RPMI8226 (cell line): ENCODE results near the gene ME1.
A peak's percentile ranks its signal among the peaks of the same experiment; 100 is the strongest.
"Not testable (repeated sequence)": the region's sequence is repeated elsewhere in the genome, so short reads cannot be mapped to it uniquely, and the experiment has no call there.

Experiments
- DNase-seq: peaks from one replicate; pipeline ENCODE4 v3.0.0-alpha.2; 2015

The ME1 gene

DNA sequence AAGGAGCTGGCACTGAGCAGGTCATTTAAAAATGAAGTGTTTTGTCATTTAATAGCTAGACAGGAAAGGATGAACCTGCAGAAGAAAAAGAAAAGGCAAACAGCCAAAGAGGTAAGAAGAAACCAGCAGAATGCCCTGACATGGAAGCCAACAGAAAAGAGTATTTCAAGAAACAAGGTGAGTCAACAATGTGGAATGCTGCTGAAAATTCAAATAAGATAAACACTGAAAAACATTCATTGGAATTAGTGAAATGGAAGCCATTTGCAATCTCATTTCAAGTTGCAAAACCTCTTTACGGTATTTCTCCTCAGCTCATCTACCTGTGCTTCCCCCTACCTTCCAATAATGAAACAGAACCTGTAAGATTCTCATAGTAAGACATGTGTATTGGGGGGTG is 178.1 kb downstream of the ME1 start:
- DNase-seq = no peak

DNA sequence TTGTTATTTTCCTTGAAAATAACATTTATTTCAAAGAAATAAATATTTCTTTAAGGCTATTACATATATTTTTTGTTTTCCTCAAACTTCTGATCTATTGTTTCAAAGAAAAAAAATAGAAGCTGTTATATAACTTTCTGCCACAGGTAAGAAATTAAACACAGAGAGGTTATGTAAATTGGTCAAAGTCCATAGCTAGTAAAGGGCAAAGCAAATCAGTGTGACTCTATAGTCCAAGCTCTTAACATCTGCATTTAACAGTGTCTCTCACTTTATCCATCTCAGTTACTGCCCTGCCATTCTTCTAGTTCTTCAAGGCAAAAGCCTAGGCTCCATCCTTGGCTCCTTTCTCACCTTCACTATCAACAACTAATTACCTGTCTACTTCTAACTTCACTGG is 180.6 kb downstream of the ME1 start:
- DNase-seq = no peak

DNA sequence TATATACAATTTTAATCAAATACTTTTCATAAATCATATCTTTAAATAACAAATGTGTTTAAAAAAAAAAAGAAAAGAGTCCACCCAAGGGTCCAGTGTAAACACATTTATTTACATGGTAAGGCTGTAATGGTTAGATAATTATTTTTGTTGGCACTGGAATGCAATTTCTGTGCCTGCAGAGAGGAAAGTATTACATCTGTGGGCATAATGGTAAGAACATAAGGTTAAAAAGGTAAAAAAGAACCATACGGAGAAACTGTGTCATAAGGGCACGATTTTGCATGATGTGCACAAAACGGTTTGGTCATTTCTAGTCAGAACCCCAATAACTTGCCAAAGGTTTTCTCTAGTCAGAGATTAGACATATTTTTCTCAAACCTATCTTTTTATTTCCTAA is 183.4 kb downstream of the ME1 start:
- no peak for DNase-seq

DNA sequence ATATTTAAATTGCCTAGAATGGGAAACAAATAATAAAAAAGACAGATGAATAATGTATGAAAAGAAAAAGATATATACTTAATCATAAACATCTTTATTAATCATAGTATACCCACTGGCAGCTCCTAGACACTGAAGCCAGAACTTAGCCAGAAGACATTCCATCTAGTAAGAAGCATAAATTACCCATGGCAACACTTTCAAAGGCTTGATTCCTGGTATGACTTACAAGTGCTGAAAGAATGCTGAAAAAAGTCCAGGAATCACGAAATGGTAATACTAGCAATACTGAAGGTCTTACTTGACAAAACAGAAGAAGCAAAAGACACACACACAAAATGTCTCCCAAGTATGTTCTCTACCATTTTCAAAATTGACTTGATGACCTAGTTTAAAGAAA is 199.7 kb downstream of the ME1 start:
- no peak for DNase-seq

DNA sequence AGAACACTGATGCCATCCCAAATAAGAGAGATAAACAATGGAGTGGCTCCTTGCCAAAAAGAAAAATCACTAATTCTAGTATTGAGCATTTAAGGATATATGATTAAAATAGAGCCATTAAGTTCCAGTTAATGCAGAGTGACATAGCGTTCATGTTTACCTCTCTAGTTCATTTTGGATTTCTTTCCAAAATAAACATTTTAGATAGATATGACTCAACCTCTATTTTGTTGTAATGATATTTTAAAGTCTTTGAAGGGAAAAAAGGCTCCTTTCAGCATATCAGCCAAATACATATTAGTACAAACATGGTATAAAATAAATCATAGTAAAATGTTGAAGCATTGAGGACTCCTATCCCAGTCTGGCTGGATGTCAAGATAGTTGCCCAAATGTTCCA is 204.3 kb downstream of the ME1 start:
- DNase-seq = no peak

DNA sequence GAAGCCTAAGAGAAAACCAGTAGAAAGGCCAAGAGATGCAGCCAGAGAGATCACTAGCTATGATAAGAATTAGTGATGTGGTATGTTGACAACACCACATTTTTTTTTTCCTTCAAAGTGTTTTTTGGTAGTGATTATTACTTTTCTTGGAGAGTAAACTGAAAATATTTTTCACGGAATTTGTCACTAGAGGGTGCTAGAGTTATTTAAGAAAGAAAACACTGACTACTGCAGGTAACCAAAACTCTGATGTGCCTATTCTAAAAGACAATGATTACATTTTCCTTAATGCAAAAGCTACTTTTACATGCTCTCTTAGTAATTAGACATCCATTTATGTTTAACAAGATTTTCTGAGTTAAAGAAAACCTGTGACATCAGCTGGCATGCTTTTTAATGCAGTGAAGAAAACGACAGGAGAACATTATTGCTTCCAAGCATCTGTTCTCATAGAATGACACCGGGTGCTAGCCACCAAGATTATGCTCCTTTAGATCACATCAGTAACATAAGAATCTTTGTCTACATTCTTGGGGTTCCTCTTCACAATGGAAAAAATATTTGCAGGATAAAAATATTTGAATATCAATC is 208.9 kb downstream of the ME1 start:
- DNase-seq = peak; percentile 2

DNA sequence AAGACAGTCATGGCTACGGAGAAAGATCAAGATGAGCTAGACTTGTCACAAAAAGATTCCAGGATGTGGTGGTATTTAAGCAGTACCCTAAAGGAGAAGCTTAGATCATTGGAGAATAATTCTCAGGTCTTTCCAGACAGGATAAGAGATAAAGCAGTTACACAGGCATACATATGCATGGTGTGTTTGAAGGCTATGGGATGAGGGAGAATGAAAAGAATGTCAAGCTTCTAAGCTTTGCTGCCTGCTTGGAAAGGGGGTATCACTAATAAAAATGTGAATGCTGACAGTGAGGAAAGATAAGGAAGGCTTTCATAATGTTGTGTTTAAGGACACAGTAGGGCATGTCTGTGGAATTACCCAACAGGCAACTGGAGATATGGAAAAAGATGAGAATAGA is 209.6 kb downstream of the ME1 start:
- DNase-seq = no peak

DNA sequence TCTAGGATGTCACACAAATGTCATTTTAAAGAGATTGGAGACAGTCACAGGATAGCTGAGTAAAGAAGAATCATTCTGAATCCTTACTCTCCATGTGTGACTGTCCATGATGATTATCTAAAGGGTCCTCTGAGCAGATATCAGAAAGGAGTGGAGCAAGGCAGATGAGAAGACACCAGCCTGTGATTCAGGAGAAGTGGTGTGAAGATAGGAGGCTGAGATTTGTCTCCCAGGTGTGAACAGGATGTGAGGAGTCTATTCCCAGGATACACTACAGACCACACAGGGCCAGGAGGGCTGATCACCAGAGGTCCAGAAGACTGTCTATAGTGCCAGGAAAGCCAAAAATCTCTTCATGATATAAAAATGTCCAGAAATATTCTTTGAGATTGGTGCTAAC is 210.7 kb downstream of the ME1 start:
- no peak for DNase-seq

DNA sequence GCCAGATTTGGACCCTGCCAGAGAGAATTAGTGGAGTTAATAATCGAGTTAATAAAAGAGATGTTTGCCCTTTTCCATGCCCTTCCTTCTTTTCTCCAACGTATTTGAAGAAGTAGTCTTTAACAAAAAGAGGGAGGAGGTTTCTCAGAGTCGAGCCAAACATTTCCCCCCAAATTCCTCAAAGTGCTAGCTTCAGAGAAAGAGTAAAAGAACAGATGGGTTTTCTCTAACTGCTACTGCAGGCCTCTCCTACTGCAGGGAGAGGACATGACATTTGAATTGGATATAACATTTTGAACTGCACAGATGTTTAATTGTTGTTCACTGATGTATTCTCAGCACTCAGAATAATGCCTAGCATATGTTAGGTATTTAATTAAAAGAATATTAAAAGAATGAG is 212.2 kb downstream of the ME1 start:
- no peak for DNase-seq

DNA sequence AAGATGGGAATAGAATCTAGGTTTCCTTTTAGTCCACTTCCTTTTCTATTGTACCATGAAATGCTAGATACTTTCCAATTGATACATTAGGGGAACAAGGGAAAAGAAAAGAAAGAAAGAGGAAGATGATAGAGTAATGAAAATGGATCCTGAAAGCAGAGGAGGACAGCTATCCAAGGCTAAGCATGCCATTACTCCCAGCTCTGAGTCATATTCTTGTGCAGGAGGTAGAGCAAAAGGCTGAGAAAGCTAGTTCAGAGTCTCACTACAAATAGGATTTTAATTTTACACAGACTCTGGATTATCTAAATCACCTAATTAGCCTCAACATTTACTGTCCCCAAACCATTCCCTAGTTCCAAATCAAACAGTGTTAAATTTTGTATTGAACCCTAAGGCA is 214.0 kb downstream of the ME1 start:
- DNase-seq = no peak

DNA sequence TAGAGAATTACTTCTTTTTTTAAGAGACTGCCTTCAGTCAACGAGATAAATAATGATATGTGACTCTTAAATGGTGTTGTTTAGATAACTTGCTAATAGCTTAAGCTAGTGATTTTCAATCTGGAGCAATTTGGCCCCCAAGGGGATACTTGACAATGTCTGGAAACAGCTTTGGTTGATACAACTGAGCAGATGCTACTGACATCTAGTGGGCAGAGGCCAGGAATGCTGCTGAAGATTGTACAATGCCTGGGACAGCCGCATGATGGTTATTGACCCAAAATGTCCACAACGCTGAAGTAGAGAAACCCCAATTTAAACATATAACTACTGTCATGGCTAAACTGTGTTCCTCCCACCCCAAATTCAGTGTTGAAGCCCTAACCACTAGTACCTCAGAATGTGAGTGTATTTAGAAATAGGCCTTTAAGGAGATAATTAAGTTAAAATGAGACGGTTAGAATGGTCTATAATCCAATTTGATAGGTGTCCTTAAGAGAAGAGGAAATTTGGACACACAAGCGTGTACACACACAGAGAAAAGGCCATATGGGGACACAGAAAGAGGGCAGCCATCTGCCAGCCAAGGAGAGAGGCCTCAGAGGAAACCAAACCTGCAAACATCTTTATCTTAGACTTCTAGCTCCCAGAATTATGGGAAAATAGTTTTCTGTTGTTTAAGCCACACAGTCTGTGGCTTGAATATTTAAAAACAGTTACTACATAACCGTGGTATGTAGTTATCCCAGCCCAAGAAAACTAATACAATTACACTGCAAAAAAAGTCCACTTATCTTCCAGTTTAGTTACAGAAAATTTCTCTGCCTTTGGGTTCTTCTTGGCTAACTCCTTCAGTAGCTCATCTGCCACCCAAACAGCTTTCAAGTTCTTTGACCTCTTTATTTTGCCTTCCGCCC is 215.5 kb downstream of the ME1 start:
- DNase-seq = peak; percentile 11

DNA sequence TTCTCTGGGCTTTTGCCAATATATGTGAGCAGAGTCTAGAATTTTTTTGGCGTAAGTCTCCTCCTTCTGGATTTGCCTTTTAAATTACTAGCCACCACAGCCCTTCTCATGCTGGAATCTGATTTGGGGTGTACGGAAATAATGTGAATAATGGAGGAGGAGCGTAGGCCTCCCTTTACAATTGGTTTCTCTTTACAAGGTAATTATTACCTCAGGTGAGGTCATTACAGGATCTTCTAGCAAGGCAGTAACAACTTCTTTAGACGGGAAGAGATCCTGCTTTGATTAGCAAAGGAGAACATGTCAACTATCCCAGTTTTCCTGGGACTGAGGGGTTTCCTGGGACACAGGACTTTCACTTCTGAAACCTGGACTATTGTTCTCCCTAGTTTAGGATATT is 228.8 kb downstream of the ME1 start:
- DNase-seq = no peak

DNA sequence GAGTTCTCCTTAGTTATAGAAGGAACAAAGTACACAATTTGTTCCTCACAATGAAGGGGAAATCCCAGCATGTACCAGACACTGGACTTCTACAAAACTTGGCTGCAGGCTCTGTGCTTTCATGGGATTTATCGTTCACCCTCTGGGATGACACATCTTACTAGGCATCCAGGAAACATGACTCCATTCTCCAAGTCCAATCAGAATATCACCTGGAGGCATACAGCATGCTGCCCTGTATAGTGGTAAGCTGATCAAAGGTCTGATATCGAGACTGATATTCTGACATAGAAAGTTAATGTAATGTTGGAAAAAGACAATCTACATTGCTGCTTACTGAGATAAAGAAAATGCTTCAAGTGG is 231.0 kb downstream of the ME1 start:
- no peak for DNase-seq

DNA sequence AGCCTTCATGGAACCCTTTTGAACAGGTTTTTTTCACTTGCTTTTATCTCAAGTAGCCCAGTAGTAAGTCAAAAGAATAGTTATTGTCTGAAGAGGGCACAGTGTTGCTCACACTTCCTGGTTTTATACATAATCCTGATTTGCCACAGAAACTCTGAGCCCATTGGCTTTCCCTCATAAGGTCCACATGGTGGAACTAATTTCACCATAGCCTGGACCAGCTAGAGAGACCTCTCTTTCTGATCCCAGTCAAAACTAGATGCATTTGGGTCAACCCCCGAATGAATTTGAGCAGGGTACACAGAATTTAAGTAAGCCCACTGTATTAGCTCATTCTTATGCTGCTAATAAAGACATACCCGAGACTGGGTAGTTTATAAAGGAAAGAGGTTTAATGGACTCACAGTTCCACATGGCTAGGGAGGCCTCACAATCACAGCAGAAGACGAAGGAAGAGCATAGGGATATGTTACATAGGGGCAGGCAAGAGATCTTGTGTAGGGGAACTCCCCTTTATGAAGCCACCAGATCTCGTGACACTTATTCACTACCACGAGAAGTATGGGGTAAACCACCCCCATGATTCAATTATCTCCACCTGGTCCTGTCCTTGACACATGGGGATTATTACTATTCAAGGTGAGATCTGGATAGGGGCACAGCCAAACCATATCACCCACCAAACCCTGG is 231.5 kb downstream of the ME1 start:
- no peak for DNase-seq

DNA sequence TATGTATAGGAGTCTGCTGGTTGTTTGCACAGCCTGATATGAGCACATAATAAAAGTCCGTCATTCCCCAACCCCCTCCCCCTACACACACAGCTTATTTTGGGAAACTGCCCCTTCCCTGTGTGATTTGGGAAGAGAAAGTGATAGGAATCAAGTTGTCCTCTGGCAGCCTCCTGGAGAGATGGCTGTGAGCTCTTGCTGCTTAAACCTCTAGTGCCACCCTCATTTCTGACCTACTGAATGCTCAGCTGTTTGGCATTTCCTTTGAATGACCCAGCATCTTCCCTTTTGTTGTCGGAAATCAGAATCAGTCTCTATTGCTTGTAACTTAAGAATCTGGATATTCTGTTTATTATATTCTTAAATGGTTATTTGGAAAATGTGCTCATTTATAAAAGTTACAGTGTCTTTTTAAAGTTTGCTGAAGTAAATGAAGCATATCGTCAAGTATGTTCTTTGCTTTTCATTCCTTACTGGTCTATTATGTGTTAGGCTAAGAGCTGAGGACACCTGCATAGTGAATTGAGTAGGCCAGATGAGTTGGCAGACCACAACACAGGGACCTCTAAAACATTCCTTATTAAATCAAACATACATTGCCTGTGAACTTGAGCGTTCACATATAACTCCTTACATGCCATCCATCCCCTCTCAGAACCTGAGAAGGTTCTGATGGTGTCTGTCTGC is 232.2 kb downstream of the ME1 start:
- no peak for DNase-seq

DNA sequence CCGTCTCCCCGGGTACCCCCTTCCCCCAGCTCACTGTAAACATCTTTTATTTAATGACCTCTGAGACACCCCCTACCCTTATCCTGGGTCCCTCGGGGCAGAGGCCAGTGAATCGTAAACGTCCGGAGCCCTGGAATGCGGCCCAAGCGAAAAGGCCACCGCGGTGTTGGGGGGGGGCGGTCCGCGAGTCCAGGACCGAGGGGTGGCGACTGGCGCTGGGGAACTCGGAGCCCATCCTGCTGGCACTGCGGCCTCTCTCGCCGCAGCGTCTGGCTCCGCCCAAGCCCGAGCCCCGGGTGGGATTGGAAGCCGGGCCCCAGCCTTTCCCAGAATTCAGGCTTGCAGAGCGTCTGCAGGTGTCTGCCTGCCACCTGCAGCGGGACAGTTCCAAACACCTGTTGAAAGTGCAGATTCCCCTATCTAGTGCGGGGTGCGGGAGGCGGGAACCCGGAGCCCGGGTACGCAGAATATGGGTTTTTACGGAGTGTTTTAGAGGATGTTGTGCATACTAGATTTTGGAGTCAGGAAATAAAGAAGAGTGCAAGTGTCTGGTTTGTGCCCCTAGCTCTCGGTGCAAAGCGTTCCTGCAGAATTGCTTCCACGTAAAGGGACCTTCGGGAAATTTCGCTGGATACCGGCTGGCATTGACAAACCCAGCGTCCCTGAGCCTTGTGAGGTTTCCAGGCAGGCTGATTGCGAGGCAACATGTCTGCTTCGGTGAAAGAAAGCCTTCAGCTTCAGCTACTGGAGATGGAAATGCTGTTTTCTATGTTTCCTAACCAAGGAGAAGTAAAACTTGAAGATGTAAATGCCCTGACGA is 236.9 kb downstream of the ME1 start:
- DNase-seq = peak; percentile 11

DNA sequence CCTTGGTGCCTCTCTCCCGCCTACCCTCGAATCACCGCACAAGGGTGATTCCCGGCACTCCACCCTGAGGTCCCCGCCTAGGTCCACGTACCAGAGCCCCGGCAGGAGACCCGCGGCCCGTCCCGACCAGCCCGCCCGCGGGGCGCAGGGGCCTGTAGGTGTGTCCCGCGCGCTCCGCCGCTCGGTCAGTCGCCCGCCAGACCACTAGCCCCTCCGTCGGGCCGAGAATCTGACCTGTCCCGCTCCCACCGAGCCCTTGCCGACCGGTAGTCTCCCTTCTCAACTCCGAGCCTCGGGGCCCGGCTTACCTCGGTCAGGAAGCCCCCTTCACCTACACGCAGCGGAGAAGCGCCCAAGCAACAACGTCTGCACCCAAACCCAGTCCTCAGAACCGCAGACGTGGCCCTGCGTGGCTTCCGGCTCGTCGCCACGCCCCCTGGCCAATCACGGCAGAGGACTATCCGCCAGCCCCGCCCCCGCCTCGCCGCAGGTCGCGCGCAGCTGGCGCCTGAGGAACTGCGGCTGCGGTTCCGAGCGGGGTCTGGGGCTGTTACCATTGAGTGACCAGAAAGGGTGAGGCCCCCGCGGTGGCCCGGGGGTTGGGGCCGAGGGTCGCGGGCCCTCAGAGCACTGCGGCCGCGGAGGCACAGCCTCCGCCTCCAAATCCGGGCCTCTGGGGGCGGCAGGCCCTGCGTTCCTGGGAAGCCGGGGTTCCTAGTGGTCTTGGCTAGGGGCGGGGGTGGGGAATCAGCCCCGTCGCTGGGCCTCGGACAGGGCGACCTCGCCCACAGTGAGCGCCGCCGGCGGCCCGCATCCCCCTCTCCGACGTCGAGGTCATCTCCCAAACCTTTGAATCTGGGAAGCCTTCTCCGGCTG is 237.7 kb downstream of the ME1 start, which contains the start of the genes PGM3 and RWDD2A:
Gene PGM3 (minus strand): TSS at position 395 of the 876 bp plus-strand sequence. CDS start 2,253 bp downstream, outside the sequence.
Gene RWDD2A (plus strand): TSS at position 487 of the 876 bp plus-strand sequence. CDS start 1,095 bp downstream, outside the sequence.
- peak; percentile 79 for DNase-seq

DNA sequence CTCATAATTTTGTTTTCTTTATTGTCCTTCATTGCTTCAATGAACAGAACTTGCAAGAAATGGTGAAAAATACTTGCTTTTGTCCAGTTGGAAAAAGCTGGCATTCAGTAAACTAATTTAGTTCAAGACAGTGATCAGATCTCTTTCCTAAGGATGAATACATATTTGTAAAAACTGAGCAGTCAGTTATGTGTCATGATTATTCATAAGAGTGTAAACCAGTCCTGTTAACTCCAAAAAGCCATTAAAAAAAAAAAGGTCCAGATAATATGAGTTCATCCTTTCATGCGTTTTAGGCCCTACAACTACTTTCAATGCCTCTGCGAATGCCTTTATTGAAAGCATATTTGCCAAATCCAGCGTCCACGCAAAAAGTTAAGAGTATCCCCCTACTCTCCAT is 238.4 kb downstream of the ME1 start:
- DNase-seq = no peak

DNA sequence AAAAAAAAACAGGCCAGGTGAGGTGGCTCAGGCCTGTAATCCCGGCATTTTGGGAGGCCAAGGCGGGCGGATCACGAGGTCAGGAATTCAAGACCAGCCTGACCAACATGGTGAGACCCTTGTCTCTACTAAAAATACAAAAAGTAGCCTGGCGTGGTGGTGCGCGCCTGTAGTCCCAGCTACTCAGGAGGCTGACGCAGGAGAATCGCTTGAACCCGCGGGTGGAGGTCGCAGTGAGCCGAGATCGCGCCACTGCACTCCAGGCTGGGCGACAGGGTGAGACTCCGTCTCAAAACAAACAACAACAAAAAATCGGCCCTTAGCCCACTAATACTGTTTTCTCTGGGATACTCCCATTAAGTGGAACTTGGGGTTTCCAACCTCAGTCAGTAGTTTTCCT is 238.9 kb downstream of the ME1 start:
- not testable (repeated sequence) for DNase-seq

DNA sequence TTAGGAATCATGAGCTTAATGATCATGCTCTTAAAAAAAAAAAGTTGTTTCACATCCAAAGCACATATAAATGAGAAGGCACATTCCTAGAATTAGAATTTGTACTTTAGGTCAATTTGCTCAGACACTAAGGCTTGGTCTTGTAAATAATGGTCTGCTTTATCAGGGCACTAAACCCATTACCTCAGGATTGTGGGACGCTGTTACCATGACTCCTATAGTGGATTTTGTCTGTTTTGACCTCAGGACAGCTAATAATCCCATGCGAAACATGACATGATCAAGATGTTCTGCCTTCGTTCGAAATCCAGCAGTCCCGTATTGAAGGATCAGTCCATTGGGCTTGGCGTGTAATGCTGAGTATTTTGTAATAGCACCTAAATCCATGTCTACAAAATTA is 240.2 kb downstream of the ME1 start:
- DNase-seq = no peak

DNA sequence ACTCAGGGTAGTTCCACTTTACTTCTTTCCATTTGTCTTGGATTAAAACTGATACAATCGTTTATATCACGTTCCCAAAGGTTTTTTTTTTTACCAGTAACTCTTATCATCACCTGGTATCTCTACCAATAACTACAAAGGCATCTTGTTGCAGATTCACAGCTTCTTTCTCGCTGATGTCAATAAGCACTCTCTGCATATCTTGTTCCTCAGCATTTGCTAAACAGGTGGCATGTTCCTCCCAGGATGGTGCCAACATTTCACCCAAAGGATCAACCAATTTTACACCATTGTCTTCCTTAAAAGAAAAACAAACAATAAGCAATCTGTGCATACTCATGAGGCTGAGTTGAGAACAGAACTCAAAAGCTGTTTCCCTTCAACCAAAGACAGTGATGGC is 242.3 kb downstream of the ME1 start:
- DNase-seq = no peak
